ENCODE data around the gene UNC13D.

The UNC13D gene

GRCh38 chr17:75849279-75849646 lies 5.1 kb upstream of the UNC13D start:
- Histone ChIP-seq H3K27me3 (ENCODE audit: control insufficient read depth, insufficient read depth, low read length) (no peaks in the 10 kb centered on the region), H3K9me3 (ENCODE audit: control insufficient read depth, insufficient read depth, low read length) (no peaks in the 10 kb centered on the region), H3K4me1 (ENCODE audit: control insufficient read depth, insufficient read depth, low read length) (peaks cover 5% of the 10 kb centered on the region), H3K27ac (ENCODE audit: low read length) (no peak overlapping the region), H3K4me3 (ENCODE audit: low read length) (no peak overlapping the region), H3K36me3 (ENCODE audit: control insufficient read depth, insufficient read depth, low read length) (peaks cover 29% of the 10 kb centered on the region)
- no CpG with 5 or more reads among the region's 11 CpGs for WGBS (ENCODE audit: insufficient coverage, insufficient read length)
- DNase-seq (ENCODE audit: low read depth, low spot score), result no peak

DNA sequence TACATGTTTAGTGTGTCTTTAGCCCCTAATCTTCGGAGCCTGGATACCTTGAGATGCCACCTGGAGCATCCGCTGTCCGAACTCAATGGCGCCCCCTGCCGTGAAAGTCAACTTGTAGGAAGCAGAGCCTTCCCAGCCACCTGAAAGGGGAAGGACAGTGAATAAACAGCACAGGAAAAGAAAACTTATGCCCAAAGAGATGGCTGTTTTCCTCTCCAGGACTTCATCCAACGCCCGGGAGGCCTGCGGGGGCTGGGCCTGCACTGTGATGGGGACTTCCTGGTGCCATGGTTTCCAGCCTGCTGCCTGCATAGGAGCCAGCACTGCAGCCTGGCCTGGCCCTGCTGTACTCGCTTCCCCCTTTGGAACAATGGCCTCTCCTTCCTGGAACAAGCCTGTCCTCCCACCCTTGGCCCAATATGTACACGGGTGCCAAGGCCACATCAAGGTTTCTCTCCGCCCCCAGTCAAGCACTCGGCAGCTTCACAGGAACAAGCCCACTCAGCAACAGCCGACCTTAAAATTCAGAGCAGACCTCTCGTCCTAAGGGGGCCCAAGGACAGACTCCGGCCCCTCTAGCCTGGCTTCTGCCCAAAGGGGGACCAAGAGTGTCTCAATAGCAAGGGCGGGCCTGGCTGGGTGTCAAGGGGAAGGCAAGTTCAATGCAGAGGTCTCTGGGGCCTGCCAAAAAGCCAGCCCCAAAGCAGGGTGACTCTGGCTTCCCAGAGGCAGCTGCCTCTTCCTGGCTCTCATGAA lies 4.5 kb upstream of the UNC13D start:
- Histone ChIP-seq H3K27me3 (ENCODE audit: control insufficient read depth, insufficient read depth, low read length) (no peaks in the 10 kb centered on the region), H3K9me3 (ENCODE audit: control insufficient read depth, insufficient read depth, low read length) (no peaks in the 10 kb centered on the region), H3K4me1 (ENCODE audit: control insufficient read depth, insufficient read depth, low read length) (peaks cover 5% of the 10 kb centered on the region), H3K36me3 (ENCODE audit: control insufficient read depth, insufficient read depth, low read length) (peaks cover 29% of the 10 kb centered on the region), H3K4me3 (ENCODE audit: low read length) (no peak overlapping the region), H3K27ac (ENCODE audit: low read length) (no peak overlapping the region)
- no peak for DNase-seq (ENCODE audit: low read depth, low spot score)
- no CpG with 5 or more reads among the region's 16 CpGs for WGBS (ENCODE audit: insufficient coverage, insufficient read length)

- Histone ChIP-seq H3K27ac (ENCODE audit: low read length) (no peak overlapping the region), H3K4me1 (ENCODE audit: control insufficient read depth, insufficient read depth, low read length) (peaks cover 5% of the 10 kb centered on the region), H3K36me3 (ENCODE audit: control insufficient read depth, insufficient read depth, low read length) (peaks cover 29% of the 10 kb centered on the region), H3K4me3 (ENCODE audit: low read length) (no peak overlapping the region), H3K27me3 (ENCODE audit: control insufficient read depth, insufficient read depth, low read length) (no peaks in the 10 kb centered on the region), H3K9me3 (ENCODE audit: control insufficient read depth, insufficient read depth, low read length) (no peaks in the 10 kb centered on the region)
- DNase-seq (ENCODE audit: low read depth, low spot score), result no peak
- WGBS (ENCODE audit: insufficient coverage, insufficient read length), result no CpG with 5 or more reads among the region's 25 CpGs
Observed at GRCh38 chr17:75847614-75848522, 3.7 kb upstream of the UNC13D start.

- WGBS (ENCODE audit: insufficient coverage, insufficient read length), result no CpG with 5 or more reads among the region's 34 CpGs
- Histone ChIP-seq H3K36me3 (ENCODE audit: control insufficient read depth, insufficient read depth, low read length) (peaks cover 29% of the 10 kb centered on the region), H3K4me1 (ENCODE audit: control insufficient read depth, insufficient read depth, low read length) (peaks cover 5% of the 10 kb centered on the region), H3K4me3 (ENCODE audit: low read length) (no peak overlapping the region), H3K9me3 (ENCODE audit: control insufficient read depth, insufficient read depth, low read length) (no peaks in the 10 kb centered on the region), H3K27ac (ENCODE audit: low read length) (no peak overlapping the region), H3K27me3 (ENCODE audit: control insufficient read depth, insufficient read depth, low read length) (no peaks in the 10 kb centered on the region)
- DNase-seq (ENCODE audit: low read depth, low spot score), result no peak
Observed at GRCh38 chr17:75846692-75847613, 2.7 kb upstream of the UNC13D start.

DNA sequence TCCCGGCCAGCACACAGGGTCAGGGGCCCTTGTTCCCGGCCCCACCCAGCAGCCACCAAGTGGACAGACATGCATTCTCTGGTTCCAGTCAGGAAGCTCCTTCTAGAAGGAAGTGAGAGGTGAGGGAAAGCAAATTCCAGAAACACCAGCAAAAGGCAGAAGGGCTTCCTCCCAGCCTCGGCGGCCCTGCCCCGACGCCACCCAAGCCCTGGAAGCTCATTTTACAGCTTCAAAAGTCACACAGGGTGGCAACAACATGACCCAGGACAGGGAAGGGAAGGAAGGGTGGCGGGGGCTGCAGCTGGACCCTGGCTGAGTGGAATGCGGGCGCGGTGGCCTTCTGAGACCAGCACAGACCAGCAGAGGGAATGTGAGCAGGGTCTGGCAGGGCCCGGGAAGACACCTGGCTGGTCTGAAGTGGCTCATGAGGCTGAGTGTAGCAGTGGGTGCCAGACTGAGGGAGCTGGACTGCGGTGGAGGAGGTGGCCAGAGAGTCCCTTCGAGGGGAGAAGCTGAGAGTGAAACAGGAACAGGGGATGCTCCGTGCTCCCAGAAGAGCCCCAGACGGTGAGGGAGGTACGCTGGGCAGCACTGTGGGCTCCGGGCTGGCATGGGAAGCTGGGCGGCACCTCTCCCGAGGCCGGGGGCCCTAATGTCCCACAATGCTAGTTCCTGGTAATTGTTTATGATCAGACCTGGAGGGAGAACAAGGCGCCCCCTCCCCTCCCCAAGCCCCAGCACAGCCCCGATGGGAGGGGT lies 1.9 kb upstream of the UNC13D start:
- H3K27ac ChIP-seq (ENCODE audit: low read length), result no peak overlapping the region
- no peak for DNase-seq (ENCODE audit: low read depth, low spot score)
- H3K36me3 ChIP-seq (ENCODE audit: control insufficient read depth, insufficient read depth, low read length), result peaks cover 26% of the 10 kb centered on the region
- H3K4me1 ChIP-seq (ENCODE audit: control insufficient read depth, insufficient read depth, low read length), result peaks cover 5% of the 10 kb centered on the region
- no CpG with 5 or more reads among the region's 22 CpGs for WGBS (ENCODE audit: insufficient coverage, insufficient read length)
- no peak overlapping the region for H3K4me3 ChIP-seq (ENCODE audit: low read length)
- H3K9me3 ChIP-seq (ENCODE audit: control insufficient read depth, insufficient read depth, low read length), result no peaks in the 10 kb centered on the region
- H3K27me3 ChIP-seq (ENCODE audit: control insufficient read depth, insufficient read depth, low read length), result no peaks in the 10 kb centered on the region

GRCh38 chr17:75845058-75845711 lies 981 bp upstream of the UNC13D start:
- Histone ChIP-seq H3K27me3 (ENCODE audit: control insufficient read depth, insufficient read depth, low read length) (no peaks in the 10 kb centered on the region), H3K27ac (ENCODE audit: low read length) (no peak overlapping the region), H3K36me3 (ENCODE audit: control insufficient read depth, insufficient read depth, low read length) (peaks cover 26% of the 10 kb centered on the region), H3K4me1 (ENCODE audit: control insufficient read depth, insufficient read depth, low read length) (peaks cover 5% of the 10 kb centered on the region), H3K9me3 (ENCODE audit: control insufficient read depth, insufficient read depth, low read length) (no peaks in the 10 kb centered on the region), H3K4me3 (ENCODE audit: low read length) (no peak overlapping the region)
- peak; percentile 75 for DNase-seq (ENCODE audit: low read depth, low spot score)
- no CpG with 5 or more reads among the region's 21 CpGs for WGBS (ENCODE audit: insufficient coverage, insufficient read length)

GRCh38 chr17:75844530-75845057 lies 390 bp upstream of the UNC13D start:
- Histone ChIP-seq H3K27ac (ENCODE audit: low read length) (no peak overlapping the region), H3K36me3 (ENCODE audit: control insufficient read depth, insufficient read depth, low read length) (peaks cover 23% of the 10 kb centered on the region), H3K4me1 (ENCODE audit: control insufficient read depth, insufficient read depth, low read length) (peaks cover 5% of the 10 kb centered on the region), H3K4me3 (ENCODE audit: low read length) (no peak overlapping the region), H3K9me3 (ENCODE audit: control insufficient read depth, insufficient read depth, low read length) (no peaks in the 10 kb centered on the region), H3K27me3 (ENCODE audit: control insufficient read depth, insufficient read depth, low read length) (no peaks in the 10 kb centered on the region)
- no CpG with 5 or more reads among the region's 14 CpGs for WGBS (ENCODE audit: insufficient coverage, insufficient read length)
- DNase-seq (ENCODE audit: low read depth, low spot score), result no peak

GRCh38 chr17:75842963-75843576 lies 1.1 kb downstream of the UNC13D start:
- no peak overlapping the region for H3K27ac ChIP-seq (ENCODE audit: low read length)
- no peaks in the 10 kb centered on the region for H3K9me3 ChIP-seq (ENCODE audit: control insufficient read depth, insufficient read depth, low read length)
- no CpG with 5 or more reads among the region's 22 CpGs for WGBS (ENCODE audit: insufficient coverage, insufficient read length)

GRCh38 chr17:75842411-75842810 lies 1.8 kb downstream of the UNC13D start:
- Histone ChIP-seq H3K36me3 (ENCODE audit: control insufficient read depth, insufficient read depth, low read length) (peaks cover 15% of the 10 kb centered on the region), H3K9me3 (ENCODE audit: control insufficient read depth, insufficient read depth, low read length) (no peaks in the 10 kb centered on the region), H3K27me3 (ENCODE audit: control insufficient read depth, insufficient read depth, low read length) (no peaks in the 10 kb centered on the region), H3K4me1 (ENCODE audit: control insufficient read depth, insufficient read depth, low read length) (peaks cover 5% of the 10 kb centered on the region), H3K4me3 (ENCODE audit: low read length) (no peak overlapping the region), H3K27ac (ENCODE audit: low read length) (no peak overlapping the region)
- no CpG with 5 or more reads among the region's 18 CpGs for WGBS (ENCODE audit: insufficient coverage, insufficient read length)
- DNase-seq (ENCODE audit: low read depth, low spot score), result no peak

More at GRCh38 chr17:75842963-75843576, 1.1 kb downstream of the UNC13D start:
- Histone ChIP-seq H3K36me3 (ENCODE audit: control insufficient read depth, insufficient read depth, low read length) (peaks cover 17% of the 10 kb centered on the region), H3K4me3 (ENCODE audit: low read length) (no peak overlapping the region), H3K4me1 (ENCODE audit: control insufficient read depth, insufficient read depth, low read length) (peaks cover 5% of the 10 kb centered on the region), H3K27me3 (ENCODE audit: control insufficient read depth, insufficient read depth, low read length) (no peaks in the 10 kb centered on the region)
- no peak for DNase-seq (ENCODE audit: low read depth, low spot score)

All from iPS DF 6.9 (cell line).